RWPE2 (cell line): ENCODE data around the gene OTP.

Experiments
- ATAC-seq: fragments of 200-7000 bp; cut with Tn5 transposase; 3 replicates; pipeline ENCODE4 v1.9.1; 2021; ENCODE audit warnings: low read depth
- DNase-seq: peaks from one replicate; pipeline ENCODE4 v3.0.0-alpha.2; 2020; ENCODE audit warnings: low spot score
- H3K27ac ChIP-seq: fragments of 450-650 bp; 2 replicates; pipeline ENCODE4 v1.5.1; 2017; ENCODE audit warnings: mild to moderate bottlenecking; ENCODE audit not compliant: poor library complexity, severe bottlenecking
- H3K27me3 ChIP-seq: fragments of 250-450 bp; sonication (Bioruptor Pico); 2 replicates; pipeline ENCODE4 v1.5.1; 2021; ENCODE audit warnings: mild to moderate bottlenecking, moderate library complexity; ENCODE audit not compliant: insufficient read depth, poor library complexity, severe bottlenecking
- H3K36me3 ChIP-seq: fragments of 250-450 bp; sonication (Bioruptor Pico); 2 replicates; pipeline ENCODE4 v1.5.1; 2020; ENCODE audit warnings: low read depth, mild to moderate bottlenecking, moderate library complexity
- H3K4me1 ChIP-seq: fragments of 250-450 bp; sonication (Bioruptor Pico); 2 replicates; pipeline ENCODE4 v1.5.1; 2021; ENCODE audit warnings: mild to moderate bottlenecking, moderate library complexity; ENCODE audit not compliant: insufficient read depth, poor library complexity, severe bottlenecking
- H3K4me3 ChIP-seq: fragments of 250-450 bp; sonication (Bioruptor Pico); 2 replicates; pipeline ENCODE4 v1.5.1; 2021; ENCODE audit warnings: mild to moderate bottlenecking, moderate library complexity; ENCODE audit not compliant: severe bottlenecking
- H3K9me3 ChIP-seq: fragments of 250-450 bp; sonication (Bioruptor Pico); 2 replicates; pipeline ENCODE4 v1.5.1; 2021; ENCODE audit warnings: mild to moderate bottlenecking, moderate library complexity; ENCODE audit not compliant: severe bottlenecking
- TF ChIP-seq, protein P1 (sequence below): fragments of 450-650 bp; IDR thresholded peaks from one replicate; pipeline ENCODE4 v1.5.1; 2017; ENCODE audit warnings: mild to moderate bottlenecking, moderate library complexity; ENCODE audit not compliant: poor library complexity, severe bottlenecking

The OTP gene

DNA sequence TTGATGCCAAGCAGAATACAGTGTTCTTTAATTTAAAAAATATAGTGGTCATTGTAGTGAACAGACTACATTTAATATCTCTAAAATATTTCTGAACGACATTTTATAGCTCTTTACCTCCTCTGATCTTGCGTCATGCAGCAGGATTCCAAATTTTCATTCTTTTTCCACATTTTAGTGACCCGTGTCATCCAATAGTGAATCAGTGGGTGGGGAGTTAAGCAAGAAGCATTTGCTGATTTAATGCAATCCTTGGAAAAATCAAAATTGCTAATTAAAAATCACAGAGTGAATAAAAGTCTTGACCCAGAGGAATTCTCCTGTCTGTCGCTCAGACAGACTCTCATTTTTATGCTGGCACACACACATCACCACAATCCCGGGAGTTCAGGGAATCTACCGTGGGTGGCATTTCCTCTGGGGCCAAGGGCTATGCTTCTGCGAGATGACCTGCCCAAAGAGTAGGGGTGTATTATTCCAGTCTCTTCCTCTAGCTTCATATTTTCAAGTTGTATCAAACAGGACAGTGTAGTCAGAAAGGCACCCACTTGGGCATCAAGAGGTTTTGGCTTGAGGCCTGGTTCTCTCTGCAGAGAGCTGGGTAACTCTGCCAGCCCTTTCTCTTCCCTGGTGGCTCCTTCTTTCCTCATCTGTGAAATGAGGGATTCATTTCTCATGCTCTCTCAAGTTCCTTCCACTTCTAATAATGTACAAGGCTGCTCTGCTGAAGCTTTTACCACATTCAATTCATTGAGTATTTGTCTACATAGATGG is 24.8 kb upstream of the OTP start:
- Histone ChIP-seq H3K9me3 (no peaks in the 10 kb centered on the region), H3K27me3 (peaks cover 21% of the 10 kb centered on the region), H3K27ac (no peak overlapping the region), H3K4me1 (no peaks in the 10 kb centered on the region), H3K4me3 (no peak overlapping the region), H3K36me3 (no peaks in the 10 kb centered on the region)
- TF ChIP-seq, protein P1, sequence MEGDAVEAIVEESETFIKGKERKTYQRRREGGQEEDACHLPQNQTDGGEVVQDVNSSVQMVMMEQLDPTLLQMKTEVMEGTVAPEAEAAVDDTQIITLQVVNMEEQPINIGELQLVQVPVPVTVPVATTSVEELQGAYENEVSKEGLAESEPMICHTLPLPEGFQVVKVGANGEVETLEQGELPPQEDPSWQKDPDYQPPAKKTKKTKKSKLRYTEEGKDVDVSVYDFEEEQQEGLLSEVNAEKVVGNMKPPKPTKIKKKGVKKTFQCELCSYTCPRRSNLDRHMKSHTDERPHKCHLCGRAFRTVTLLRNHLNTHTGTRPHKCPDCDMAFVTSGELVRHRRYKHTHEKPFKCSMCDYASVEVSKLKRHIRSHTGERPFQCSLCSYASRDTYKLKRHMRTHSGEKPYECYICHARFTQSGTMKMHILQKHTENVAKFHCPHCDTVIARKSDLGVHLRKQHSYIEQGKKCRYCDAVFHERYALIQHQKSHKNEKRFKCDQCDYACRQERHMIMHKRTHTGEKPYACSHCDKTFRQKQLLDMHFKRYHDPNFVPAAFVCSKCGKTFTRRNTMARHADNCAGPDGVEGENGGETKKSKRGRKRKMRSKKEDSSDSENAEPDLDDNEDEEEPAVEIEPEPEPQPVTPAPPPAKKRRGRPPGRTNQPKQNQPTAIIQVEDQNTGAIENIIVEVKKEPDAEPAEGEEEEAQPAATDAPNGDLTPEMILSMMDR, result no peak
- DNase-seq (no peak), ATAC-seq (no peak)

DNA sequence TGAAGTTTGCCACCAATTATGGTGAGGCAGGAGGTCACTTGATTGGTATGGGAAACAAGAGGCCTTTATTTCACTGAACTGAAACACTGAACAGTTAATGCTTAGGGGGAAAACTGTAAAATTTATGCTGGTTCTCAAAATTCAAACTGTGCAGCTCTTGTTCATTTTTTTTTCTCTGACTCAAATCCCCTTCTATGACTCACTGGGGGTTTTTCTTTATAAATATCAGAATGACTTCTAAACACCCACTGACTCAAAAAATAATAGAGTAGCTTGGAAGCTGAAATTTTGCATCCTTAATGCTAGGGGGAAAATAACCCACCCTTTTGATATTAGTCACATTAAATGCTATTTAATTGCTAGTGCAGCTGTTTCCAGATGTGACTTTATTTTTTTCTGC is 24.1 kb upstream of the OTP start:
- H3K27me3 ChIP-seq, result peaks cover 21% of the 10 kb centered on the region
- no peak overlapping the region for H3K27ac ChIP-seq
- no peak overlapping the region for H3K4me3 ChIP-seq
- ATAC-seq (no peak), DNase-seq (no peak)
- H3K9me3 ChIP-seq, result no peaks in the 10 kb centered on the region
- TF ChIP-seq, protein P1, result no peak
- H3K36me3 ChIP-seq, result no peaks in the 10 kb centered on the region
- H3K4me1 ChIP-seq, result no peaks in the 10 kb centered on the region

DNA sequence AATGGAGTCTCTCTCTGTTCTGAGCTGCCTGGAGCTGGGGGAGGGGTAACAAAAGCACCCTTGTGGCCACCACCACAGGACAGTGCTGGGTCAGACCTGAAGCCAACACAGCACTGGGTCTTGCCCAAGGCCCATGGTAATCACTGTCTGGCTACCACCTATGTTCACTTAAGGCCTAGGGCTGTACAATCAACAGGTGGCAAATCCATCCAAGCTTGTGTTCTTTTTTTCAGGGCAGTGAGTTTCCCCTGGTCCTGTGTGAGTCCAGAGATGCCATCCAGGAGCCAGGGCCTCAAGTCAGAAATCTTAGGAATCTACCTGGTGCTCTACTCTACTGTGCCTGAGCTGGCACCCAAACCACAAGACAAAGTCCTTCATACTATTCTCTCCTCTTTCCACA is 20.1 kb upstream of the OTP start:
- ATAC-seq (no peak), DNase-seq (no peak)
- H3K27me3 ChIP-seq, result peaks cover 38% of the 10 kb centered on the region
- TF ChIP-seq, protein P1, result no peak
- no peaks in the 10 kb centered on the region for H3K36me3 ChIP-seq
- H3K27ac ChIP-seq, result no peak overlapping the region
- no peaks in the 10 kb centered on the region for H3K9me3 ChIP-seq
- H3K4me1 ChIP-seq, result no peaks in the 10 kb centered on the region
- H3K4me3 ChIP-seq, result no peak overlapping the region

DNA sequence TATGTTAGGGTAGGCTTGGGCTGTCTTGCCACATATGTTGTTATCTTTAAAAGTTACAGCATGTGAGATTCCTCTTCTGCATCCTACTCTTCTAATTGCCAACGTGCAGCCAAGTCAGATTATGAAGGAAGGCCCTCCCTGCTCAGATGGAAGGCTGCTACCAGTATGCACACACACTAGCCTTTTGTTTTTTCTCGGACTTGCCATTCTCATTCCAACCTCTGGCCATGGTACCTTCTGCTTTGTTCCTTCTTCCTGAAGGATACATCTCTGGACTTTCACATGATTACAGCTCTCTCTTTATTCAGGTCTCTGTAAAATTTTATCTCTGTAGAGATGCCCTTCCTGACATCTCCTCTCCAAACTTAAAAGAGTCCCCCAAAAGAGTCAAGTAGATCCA is 12.8 kb upstream of the OTP start:
- Histone ChIP-seq H3K27me3 (peaks cover 67% of the 10 kb centered on the region), H3K4me3 (no peak overlapping the region), H3K36me3 (no peaks in the 10 kb centered on the region), H3K27ac (no peak overlapping the region), H3K4me1 (no peaks in the 10 kb centered on the region), H3K9me3 (no peaks in the 10 kb centered on the region)
- no peak for ATAC-seq
- DNase-seq, result no peak
- TF ChIP-seq, protein P1, result no peak

DNA sequence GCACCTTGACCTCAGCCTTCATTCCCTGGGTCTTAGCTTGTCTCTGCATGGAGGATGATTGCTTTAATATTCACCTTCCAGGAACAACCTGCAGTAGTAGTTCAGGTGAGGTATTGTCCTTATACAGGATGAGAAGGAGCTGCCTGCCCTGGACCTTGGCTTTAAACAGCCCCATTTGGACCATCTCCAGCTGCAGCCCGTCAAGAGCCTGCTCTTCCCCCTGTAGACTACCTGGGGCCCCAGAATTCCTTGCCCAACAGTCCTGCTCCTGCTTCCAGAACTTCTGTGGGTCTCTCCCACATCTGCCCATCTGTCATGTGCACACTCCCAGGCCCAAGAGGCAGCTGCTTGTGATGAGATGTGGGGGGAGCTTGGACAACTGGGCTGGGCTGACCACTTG is 12.2 kb upstream of the OTP start:
- ATAC-seq (no peak), DNase-seq (no peak)
- H3K4me1 ChIP-seq, result no peaks in the 10 kb centered on the region
- TF ChIP-seq, protein P1, result no peak
- no peaks in the 10 kb centered on the region for H3K36me3 ChIP-seq
- H3K4me3 ChIP-seq, result no peak overlapping the region
- H3K27me3 ChIP-seq, result peaks cover 67% of the 10 kb centered on the region
- H3K9me3 ChIP-seq, result no peaks in the 10 kb centered on the region
- H3K27ac ChIP-seq, result no peak overlapping the region
